ENCODE results near the gene SNRK.

Gene SNRK

DNA sequence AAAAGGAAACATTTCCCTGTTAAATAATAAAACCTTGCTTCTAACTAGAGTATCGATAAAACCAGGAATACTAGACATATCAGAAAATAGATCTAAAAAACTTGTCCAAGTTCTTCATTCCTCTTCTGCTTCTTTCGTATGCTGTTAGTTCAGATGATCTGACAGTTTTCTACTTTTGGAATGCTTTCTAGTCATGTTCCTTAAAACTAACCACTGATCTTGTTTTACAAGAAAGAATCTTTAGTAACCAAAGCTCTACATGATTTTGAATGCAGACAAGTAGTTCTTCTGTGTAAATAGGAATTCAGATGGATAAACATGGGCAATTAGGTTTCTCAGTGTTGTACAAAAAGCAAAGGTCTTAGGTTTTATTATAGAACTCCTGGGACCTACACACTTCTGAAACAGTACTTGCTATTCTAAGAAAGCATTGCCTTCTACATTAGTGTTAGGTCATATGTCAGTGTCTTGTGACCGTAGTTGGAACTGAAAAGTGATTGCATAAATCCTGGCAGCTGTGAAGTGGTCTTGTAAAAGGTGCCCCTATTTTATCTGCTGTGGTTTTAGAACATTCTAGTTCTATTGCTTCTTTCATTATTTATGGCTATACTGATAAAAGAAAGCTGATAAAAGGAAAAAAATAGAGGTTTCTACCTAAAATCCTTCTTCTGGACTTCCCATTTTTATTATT is 40.7 kb downstream of the SNRK start:
- TF ChIP-seq, protein P1, sequence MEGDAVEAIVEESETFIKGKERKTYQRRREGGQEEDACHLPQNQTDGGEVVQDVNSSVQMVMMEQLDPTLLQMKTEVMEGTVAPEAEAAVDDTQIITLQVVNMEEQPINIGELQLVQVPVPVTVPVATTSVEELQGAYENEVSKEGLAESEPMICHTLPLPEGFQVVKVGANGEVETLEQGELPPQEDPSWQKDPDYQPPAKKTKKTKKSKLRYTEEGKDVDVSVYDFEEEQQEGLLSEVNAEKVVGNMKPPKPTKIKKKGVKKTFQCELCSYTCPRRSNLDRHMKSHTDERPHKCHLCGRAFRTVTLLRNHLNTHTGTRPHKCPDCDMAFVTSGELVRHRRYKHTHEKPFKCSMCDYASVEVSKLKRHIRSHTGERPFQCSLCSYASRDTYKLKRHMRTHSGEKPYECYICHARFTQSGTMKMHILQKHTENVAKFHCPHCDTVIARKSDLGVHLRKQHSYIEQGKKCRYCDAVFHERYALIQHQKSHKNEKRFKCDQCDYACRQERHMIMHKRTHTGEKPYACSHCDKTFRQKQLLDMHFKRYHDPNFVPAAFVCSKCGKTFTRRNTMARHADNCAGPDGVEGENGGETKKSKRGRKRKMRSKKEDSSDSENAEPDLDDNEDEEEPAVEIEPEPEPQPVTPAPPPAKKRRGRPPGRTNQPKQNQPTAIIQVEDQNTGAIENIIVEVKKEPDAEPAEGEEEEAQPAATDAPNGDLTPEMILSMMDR (IDR thresholded peaks at IDR 0.05) = no peak

DNA sequence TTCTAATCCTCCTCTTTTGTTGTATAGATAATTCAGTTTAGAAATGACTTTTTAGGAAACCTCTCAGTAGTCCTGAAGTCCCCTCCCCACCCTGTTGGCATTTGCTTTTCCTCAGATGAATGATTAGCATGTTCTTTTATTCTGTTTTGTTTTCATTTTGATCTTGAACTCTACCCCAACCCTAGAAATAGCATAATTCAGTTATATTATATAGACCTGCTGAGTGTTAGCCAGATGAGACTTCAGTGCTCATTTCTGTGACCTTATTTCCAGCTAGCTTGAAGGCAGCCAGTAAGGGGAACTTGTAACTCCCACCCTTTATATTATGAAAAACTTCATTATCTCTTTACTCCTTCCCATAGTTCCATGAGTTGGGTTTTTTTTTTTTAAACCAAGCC is 41.2 kb downstream of the SNRK start:
- TF ChIP-seq, protein P1 (IDR thresholded peaks at IDR 0.05) = no peak

DNA sequence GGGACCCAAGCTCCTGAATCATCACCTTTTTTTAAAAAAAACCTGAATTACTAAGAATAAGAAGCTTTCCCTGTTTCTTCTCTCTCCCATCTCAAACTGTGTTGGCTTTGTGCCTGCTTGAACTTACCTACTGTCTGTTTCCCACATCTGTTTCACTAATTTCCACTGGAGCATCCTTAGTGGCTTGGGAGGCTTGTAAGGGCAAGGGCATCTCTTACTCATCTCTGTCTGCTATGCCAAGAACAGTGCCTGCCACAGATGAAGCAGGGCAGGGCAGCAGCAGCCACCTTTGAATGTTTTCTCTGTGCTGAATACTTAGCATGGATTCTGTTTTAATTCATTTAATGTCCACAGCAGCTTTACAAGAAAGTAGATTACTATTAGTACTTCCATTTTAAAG is 42.3 kb downstream of the SNRK start:
- TF ChIP-seq, protein P1 (IDR thresholded peaks at IDR 0.05) = no peak

DNA sequence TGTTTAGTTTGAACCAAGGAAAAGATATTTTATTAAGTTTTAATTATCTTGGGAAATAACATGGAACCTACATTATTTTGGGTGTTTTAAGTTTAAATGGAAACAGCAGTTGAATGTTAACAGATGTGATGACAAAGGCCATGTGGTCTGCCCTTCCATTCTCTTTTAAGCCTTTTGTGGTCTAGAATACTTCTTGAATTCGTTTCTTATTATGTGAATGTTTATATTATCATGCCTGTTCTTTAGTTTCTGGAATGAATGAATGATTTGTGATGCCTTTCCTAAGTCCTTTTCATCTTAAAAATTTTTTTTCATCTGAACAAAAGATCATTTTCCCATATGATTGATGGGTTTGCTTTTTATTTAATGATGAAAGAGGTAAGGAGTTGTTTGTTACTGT is 44.6 kb downstream of the SNRK start:
- TF ChIP-seq, protein P1 (IDR thresholded peaks at IDR 0.05) = no peak

DNA sequence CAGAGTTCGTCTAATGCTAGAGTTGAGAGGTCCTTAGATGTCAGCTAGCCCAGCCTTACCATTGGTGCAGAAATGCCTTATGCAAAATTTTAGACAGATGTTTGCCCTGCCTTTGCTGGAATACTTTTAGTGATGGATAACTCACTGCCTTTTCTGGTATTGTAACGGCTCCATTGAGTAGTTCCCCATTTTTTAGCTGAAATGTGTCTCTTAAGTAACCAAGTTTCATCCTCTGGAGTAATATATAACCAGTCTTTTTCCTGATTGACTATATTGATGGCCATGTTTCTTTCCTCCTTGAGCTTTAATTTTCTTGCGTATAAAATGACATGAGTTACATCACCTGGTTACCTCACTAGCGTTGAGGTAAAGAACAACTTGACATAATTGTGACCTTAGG is 45.0 kb downstream of the SNRK start:
- TF ChIP-seq, protein P1 (IDR thresholded peaks at IDR 0.05) = no peak

DNA sequence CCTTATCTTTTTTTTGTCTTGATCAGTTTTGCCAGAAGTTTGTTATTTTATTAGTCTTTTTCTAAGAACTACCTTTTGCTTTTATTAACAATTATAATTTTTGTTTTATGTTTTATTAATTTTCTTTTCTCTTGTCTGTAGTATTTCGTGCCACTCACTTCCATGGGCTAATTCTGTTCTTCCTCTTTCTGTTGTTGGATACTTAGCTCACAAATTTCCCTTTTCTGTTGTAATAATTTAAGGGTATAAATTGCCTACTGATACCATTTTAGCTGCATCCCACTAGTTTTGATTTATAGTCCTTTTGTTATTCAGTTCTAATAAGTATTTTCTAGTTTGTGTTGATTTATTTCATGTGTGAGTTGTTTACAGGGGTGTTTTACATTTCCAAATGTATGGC is 48.6 kb downstream of the SNRK start:
- TF ChIP-seq, protein P1 (IDR thresholded peaks at IDR 0.05) = no peak

DNA sequence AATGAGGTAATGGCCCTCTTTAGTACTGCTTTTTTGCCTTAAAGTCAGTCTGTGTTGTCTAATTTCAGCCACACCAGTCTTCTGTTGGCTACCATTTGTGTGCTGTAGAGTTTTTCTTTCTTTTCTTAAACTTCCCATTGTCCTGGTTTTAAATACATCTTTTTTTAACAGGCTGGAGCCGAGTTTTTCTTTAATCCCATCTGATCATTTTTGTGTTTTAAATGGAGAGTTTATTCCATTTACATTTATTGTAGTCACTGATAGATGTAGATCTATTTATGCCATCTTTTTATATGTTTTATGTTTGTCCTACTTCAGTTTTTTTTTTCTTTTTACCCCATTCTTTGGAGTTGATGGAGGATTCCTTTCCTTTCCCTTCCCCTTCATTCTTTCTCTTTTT is 49.5 kb downstream of the SNRK start:
- TF ChIP-seq, protein P1 (IDR thresholded peaks at IDR 0.05) = no peak

DNA sequence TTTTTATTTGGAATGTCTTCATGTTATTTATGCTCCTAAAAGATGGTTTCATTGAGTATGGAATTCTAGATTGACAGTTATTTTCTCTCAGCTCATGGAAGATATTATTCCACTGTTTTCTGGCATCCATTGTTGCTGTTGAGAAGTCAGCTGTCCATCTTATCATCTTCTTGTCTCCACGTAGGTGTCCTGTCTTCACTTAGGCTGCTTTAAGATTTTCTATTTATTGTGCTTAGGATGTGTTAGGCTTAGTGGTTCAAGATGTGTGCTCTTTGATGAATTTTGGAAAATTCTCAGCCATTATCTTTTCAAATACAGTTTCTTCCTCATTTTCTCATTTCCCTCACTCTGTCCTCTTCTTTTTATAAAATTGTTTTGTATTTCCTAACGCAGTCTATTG is 52.0 kb downstream of the SNRK start:
- TF ChIP-seq, protein P1 (IDR thresholded peaks at IDR 0.05) = no peak

Measured in LNCAP (cell line).